Hippocampal formation (tissue), 2 donors: Measurements from ENCODE around the gene ECT2L.

Experiments
- DNase-seq, 2 donors: peaks; one replicate each; lab custom pipeline; 2025; lab: John Stamatoyannopoulos, UW

The ECT2L gene

GRCh38 chr6:138857775-138858174, 61.9 kb downstream of the ECT2L start:
- no peak for DNase-seq

- DNase-seq = no peak
Measured at GRCh38 chr6:138862456-138862855, 66.6 kb downstream of the ECT2L start.

DNA sequence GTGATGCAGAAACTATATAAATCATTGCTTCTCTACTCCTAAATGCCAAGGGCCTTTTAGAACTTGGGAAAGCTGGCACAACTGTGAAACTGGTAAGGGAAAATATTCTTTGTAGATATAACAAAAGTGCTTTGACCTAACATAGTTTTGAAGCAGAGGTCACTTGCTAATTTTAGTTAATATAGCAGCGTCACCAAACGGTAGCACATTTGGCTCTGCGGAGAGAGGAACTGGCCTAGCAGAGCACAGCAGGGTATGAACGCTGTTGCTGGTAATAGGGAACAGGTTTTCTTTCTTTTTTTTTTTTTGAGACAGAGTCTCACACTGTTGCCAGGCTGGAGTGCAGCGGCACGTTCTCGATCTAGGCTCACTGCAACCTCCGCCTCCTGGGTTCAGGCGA, 67.4 kb downstream of the ECT2L start:
- DNase-seq = no peak

- DNase-seq = no peak
Measured at GRCh38 chr6:138864343-138864890, 68.5 kb downstream of the ECT2L start.

GRCh38 chr6:138865480-138866109, 69.7 kb downstream of the ECT2L start:
- DNase-seq = no peak

DNA sequence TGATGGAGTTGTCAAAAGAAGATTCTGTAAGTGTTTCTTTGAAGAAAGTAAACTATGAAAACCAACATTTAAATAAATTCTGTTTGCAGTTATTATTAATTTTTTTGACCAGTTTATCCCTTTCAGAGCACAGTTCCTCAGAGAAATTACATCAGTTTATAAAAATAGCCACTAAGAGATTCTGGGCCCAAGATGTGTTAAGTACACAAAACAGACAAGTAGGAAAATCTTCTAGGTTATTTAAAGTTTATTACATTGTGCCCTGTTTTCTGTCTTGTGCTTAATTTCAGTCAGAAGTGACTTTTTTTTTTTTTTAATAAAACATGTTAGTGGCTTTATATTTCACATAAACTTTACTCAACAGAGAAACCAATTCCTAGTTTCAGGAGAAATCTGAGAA, 72.3 kb downstream of the ECT2L start:
- DNase-seq = no peak

DNA sequence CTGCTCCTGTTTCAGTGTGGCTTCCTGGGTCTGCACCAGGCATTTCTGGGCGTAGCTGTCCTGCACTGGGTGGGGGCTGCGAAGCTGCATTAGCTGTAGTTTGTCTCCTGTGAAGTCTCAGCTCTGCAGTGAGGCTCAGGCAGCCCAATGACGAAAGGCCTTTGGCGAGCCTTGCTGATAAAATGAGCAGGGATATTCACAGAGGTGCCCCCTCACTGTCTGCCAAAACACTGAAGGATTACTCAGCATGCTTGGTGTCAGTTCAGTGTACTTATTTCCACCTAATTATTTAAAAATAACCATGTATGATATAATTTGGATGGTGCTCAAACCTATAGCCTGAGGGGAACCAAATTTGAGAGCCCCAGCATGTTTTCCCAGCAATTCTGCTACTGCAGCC, 73.5 kb downstream of the ECT2L start:
- DNase-seq = no peak

DNA sequence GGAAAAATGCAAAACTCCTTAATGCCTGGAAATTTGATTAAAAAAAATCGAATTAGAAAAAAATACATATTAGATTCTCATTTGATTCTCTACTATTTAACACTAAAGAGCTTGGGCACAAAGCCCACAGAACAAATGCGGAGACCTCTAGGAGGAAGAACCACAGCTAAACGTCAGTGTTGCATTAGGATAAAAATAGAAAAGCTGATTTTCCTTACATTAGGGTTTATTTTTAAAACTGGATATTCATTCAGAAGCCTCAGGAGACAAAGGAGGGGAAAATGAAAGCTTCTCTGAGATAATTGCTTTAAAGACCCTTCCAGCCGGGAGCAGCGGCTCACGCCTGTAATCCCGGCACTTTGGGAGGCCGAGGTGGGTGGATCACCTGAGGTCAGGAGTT, 77.3 kb downstream of the ECT2L start:
- DNase-seq = no peak

DNA sequence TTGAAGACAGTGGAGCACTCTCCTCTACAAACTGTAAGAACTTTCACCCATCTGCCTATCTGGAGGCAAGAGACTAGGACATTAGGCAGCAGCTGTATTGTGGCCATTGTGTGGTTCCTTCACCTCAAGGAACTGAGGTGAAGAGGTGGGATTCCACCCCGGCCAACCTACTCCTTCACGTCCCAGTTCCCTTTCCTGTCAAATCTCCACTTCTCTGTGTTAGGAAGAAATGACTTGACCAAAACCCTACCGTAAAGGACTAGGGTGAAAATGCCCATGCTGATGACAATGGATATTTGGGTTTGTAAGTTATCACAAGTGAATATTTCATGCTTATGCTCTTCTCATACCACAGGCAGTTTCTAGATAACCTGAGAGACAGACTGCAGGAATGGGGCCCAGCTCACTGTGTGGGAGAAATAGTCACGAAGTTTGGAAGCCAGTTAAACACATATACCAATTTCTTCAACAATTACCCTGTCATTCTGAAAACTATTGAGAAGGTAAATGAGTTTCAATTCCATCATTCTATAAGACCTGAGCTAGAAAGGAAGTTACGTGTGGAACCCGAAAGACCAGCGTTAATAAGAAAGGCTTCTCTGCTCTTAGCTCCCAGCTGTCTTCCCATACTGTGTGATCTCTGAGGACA, 86.6 kb downstream of the ECT2L start:
- no peak for DNase-seq

DNA sequence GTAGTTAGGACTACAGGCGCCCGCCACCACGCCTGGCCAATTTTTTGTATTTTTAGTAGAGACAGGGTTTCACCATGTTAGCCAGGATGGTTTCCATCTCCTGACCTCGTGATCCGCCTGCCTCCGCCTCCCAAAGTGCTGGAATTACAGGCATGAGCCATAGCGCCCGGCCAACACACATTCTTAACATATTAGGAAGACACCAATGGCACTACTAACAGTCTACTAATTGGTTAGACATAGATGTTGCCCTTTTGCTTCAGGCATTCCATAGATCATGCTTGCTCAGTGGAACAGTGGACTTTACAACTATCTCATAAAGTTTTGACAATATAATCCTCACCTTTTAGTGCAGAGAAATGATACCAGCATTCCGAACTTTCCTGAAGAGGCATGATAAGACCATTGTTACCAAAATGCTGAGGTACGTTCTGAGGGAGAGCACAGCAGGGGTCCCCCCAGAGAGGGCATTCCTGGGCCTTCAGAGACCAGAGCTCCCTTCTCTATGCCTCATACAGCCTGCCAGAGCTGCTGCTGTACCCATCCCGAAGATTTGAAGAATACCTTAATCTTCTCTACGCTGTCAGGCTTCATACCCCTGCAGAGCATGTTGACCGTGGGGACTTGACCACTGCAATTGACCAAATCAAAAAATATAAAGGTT, 89.4 kb downstream of the ECT2L start:
- DNase-seq = no peak

GRCh38 chr6:138891255-138891986, 95.5 kb downstream of the ECT2L start:
- no peak for DNase-seq

- no peak for DNase-seq
Measured at GRCh38 chr6:138896104-138896756, 100.3 kb downstream of the ECT2L start.

DNA sequence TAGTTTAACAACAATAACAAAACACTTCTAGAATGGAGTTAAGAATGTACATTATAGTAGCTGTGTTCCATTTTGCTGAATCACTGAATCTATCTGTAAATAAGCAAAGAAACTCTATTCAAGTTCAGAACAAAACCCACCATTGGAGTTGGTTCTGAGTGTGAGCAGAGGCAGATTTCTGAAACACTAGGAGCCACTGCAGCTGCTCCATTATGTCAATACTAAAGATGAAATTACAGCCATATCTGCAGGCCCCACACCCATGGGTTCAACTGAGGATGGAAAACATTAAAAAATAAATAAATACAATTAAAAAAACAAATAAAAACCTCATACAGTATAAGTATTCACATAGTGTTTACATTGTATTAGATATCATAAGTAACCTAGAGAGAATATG, 101.1 kb downstream of the ECT2L start:
- no peak for DNase-seq

DNA sequence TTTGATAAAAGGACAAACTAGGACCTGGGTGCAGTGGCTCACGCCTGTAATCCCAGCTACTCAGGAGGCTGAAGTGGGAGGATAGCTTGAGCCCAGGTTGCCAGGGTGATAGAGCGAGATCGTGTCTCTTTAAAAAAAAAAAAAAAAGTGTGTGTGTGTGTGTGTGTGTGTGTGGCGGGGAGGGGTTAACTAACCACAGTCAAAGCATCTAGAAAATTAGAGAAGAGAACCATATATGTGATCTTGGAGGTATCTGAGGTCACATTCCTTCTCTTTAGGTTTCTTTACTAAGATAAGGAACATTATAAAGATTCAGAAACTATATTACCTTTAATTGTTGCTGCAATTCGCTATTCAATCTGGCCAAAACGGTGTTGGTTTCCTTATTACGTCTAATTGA, 111.3 kb downstream of the ECT2L start:
- no peak for DNase-seq

GRCh38 chr6:138909511-138909910, 113.6 kb downstream of the ECT2L start:
- no peak for DNase-seq

DNA sequence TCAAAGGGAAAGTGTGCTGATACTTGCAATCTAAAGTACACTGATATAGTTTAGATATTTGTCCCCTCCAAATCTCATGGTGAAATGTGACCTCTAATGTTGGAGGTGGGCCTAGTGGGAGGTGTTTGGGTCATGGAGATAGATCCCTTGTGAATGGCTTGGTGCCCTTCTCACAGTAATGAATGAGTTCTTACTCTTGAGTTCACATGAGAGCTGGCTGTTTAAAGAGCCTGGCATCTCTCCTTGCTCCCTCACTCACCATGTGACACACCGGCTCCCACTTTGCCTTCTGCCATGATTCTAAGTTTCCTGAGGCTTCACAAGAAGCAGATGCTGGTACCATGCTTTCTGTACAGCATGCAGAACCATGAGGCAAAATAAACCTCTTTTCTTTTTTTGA, 114.1 kb downstream of the ECT2L start:
- no peak for DNase-seq

DNA sequence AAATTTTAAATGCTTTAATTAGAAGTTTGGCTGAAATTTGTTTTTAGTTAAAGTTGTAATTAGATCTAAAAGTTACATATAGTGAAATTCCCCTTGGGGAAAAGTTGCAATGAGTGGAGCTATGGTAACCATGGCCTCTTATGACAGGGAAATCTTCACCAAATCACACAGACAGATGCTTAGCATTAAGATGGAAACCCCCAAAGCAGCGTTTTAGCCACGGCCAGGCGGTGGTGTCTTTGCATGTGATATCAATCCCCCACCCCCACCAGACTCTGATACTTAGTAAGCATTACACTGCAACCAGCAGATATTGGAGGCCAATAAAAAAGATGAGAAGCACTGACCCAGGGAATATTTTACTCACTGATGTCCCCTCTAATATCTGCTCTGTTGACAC, 116.4 kb downstream of the ECT2L start:
- no peak for DNase-seq

DNA sequence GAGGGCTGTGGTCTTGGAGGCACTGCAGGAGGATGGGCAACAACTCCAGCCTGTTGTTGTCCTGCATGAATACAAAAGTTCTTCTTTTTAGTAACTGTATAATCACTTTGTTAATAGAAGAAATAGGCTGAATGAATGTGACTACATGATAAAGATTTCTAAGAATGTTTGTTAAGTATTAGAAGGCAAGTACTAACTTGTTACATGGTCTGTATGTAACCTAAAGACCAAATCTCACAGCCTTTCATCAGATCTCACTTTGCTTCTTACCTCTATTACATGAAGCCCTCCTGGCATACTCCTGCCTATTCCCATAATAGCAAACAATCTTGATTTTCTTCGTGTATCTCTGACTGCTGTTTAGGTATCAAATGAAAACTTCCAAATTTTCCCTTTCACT, 118.8 kb downstream of the ECT2L start:
- no peak for DNase-seq

GRCh38 chr6:138920906-138921305, 125.0 kb downstream of the ECT2L start:
- DNase-seq = peak in 1 of 2 donors; percentile 4

DNA sequence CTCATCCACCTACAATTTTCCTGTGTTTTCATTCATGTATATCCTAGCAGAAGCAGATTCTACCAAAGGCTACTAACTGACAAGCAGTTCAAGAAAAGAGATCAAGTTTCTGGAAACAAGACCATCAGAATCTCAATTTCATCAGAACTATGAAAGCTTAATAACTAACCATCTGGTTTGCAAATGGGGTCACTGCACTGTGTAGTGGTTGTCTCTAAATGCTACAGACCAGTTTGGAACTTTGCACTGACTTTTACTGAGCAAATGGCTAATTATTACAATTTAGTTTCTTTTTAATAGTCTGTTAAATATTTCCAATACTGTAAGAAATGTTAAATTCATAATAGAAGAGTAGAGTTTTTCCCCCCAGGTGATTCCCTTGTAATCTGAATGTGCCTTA, 127.7 kb downstream of the ECT2L start:
- no peak for DNase-seq

DNA sequence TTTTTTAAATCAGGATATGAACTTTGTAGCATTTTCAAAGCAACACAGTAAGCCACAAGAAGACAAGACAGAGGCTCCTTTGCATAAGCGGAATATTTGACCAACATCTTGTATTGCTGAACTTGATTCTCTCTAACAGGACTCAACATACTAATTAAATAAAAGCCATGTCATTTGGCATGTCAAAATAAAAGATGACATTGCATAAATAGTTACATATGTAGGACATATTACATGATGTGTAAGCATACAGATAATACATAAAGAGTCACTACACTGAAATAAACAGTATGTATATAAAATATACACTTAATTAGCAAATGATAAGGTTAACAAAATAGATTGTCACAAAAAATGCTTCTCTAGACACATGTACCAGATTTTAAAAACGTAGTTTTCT, 129.9 kb downstream of the ECT2L start:
- DNase-seq = no peak

DNA sequence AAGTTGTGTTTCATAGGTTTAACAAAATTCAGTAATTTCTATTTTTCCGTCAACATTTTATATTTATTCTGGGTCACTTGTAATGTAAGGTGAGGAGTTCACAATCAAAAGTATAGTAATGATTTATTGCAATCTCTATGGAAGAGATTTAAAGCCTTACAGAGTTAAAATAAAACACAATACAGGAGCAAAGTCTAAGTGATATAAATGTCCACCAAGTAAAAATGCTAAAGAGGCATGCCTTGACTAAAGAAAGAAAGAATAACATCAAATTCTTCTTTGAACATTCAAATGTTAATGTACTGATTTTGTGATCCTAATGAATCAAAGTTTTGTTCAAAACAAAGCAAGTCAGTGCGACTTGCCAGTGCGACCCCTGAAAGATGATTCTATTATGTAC, 130.7 kb downstream of the ECT2L start:
- no peak for DNase-seq
